ENCODE data around the gene SLC38A10.

The SLC38A10 gene

DNA sequence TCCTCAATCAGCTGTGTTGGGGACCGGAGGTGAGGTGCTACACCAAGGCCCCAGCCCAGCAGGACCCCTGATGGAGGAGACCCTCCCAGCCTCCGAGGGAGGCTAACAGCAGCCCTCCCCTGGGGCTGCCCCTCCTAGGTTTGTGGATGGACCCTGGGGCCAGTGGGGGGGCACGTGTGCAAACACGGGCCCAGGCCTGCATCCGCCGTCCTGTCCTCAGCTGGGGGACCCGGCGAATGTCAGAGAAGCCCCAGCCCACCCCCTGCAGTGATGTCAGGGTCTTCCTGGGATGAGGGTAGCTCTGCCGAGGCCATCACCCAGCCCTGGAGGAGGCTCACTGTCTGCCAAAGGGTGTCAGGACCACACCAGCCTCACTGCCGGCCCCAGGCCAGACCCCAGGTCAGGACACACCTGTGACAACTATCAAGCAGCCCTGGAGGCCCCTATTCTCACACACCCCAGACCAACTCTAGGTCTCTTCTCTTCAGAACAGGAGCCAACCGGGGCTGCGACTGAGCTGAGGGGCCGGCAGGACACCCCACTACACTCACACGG is 99.1 kb downstream of the SLC38A10 start:
- Histone ChIP-seq H3K36me3 (ENCODE audit: control insufficient read depth, insufficient read depth, low read length) (peaks cover 3% of the 10 kb centered on the region), H3K4me1 (ENCODE audit: control insufficient read depth, insufficient read depth, low read length) (no peaks in the 10 kb centered on the region), H3K27me3 (ENCODE audit: control insufficient read depth, insufficient read depth, low read length) (no peaks in the 10 kb centered on the region), H3K4me3 (ENCODE audit: low read length) (no peak overlapping the region), H3K27ac (ENCODE audit: low read depth, low read length) (no peak overlapping the region), H3K9ac (ENCODE audit: low read length) (no peak overlapping the region)

All from rectal smooth muscle tissue (tissue), 1 donor.